D721Med (cell line): ENCODE results near the gene MCF2L2.

Experiments
- DNase-seq: peaks from one replicate; pipeline ENCODE4 v3.0.0; 2011; ENCODE audit warnings: low spot score; ENCODE audit not compliant: insufficient read length
- FAIRE-seq: peaks from 2 replicates; lab custom pipeline; 2011; peaks lifted over from hg19 to GRCh38; lab: Jason Lieb, UNC
- CTCF ChIP-seq: IDR thresholded peaks from 2 replicates; pipeline ENCODE4 v1.5.1; 2012; ENCODE audit warnings: mild to moderate bottlenecking, control low read depth; ENCODE audit not compliant: insufficient read depth; ENCODE audit errors: missing control alignments

Gene MCF2L2

GRCh38 chr3:183353421-183353820 is 75.0 kb downstream of the MCF2L2 start:
- DNase-seq (no peak), FAIRE-seq (no peak)
- TF ChIP-seq CTCF, result no peak

GRCh38 chr3:183350164-183350563 is 78.3 kb downstream of the MCF2L2 start:
- TF ChIP-seq CTCF, result no peak
- FAIRE-seq, result no peak
- DNase-seq, result no peak

- DNase-seq, result no peak
- FAIRE-seq, result no peak
- TF ChIP-seq CTCF, result no peak
These were observed 78.8 kb downstream of the MCF2L2 start for GRCh38 chr3:183349421-183350157.

DNA sequence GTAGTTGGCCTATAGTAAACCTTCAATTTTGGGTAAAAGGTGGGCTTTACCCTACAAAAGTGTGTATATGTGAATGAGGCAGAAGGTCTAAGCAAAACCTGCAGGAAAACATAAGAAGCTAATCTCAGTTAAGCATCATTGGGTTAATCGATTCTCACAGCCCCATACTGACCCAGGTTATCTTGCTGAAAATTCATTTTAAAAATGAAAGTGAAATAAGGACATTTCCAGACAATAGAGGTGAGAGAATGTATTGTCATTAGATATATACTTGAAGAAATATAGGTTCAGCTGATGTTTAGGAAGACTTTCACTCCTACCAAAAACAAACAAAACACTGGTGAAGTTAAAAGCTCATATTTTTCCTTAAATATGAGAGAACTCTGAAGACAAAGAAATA is 85.6 kb downstream of the MCF2L2 start:
- DNase-seq (no peak), FAIRE-seq (no peak)
- TF ChIP-seq CTCF, result no peak

DNA sequence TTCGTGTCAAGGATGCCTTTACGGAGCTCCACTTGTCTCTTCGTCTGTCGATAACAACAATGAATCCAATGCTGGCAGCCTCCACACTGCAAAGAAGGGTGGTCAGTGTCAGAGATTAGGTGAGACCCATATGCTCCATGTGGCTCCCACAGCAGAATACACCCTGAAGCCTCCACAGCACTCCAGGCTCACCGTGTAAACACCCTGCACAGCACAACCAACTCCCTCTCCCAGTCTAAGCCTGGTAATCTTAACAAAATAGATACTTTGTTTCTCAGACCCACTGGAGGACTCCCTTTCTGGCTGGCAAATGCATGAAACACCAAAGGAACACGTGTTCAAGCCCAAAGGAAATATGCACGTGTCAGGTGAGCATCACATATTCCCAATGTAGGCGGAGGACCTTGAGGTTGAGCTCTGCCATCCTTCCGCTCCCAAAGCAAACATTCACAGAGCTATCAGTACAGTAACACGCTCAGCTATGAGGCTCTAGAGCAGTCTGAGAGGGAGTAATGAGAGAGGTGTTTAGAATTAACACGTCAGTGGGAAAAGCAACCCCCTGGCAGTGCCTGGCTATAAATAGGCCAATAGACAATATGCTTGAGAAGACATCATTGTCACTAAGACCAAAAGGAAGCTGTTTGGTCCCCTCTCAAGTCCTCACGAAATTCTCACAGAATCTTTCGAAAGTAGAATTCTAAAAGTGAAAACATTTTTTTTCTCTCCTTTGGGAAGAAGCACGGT is 86.7 kb downstream of the MCF2L2 start:
- no peak for TF ChIP-seq CTCF
- DNase-seq (no peak), FAIRE-seq (no peak)

GRCh38 chr3:183340222-183340621 is 88.2 kb downstream of the MCF2L2 start:
- FAIRE-seq (no peak), DNase-seq (no peak)
- no peak for TF ChIP-seq CTCF
